ENCODE results near the gene UMPS. TPM values are rescaled to one million over a fixed set of nuclear protein-coding genes. Genes with fewer than 3 reads are reported as not detected.

Gene UMPS
- total RNA-seq, 1 donor: 28.6 TPM

- no peak overlapping the region for H3K4me3 ChIP-seq (ENCODE audit: low read depth, low read length)
Measured at GRCh38 chr3:124766113-124767095, 36.2 kb downstream of the UMPS start.

DNA sequence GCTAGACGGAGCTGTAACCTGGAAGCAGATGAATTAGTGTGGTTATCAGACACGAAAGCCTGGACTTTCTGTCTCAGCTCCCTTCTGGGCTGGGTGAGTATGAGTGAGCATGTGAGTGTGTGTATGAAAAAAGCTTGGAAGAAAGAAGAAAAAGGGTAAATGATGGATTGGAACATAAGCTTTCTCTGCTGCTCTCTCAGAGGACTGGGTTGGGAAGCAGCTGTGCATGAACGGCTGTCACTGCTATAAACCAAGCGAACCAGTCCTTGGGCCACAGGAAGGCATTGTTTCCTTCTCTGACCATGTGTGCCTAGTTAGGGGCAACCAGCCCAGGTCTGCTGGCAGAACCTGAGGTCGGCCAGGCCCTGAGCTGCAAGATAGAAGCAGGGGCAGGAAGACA lies 37.0 kb downstream of the UMPS start:
- DNase-seq (ENCODE audit: low read depth): no peak
- no peak for TF ChIP-seq CTCF (IDR thresholded peaks at IDR 0.05; ENCODE audit: insufficient read depth, low read length)
- no peak overlapping the region for H3K4me3 ChIP-seq (ENCODE audit: low read depth, low read length)

More at GRCh38 chr3:124766113-124767095, 36.2 kb downstream of the UMPS start:
- TF ChIP-seq CTCF (IDR thresholded peaks at IDR 0.05; ENCODE audit: insufficient read depth, low read length): no peak
- no peak for DNase-seq (ENCODE audit: low read depth)

- no peak for TF ChIP-seq CTCF (IDR thresholded peaks at IDR 0.05; ENCODE audit: insufficient read depth, low read length)
- no peak for DNase-seq (ENCODE audit: low read depth)
- no peak overlapping the region for H3K4me3 ChIP-seq (ENCODE audit: low read depth, low read length)
Measured at GRCh38 chr3:124767691-124768090, 37.4 kb downstream of the UMPS start.

GRCh38 chr3:124768812-124769211 lies 38.6 kb downstream of the UMPS start:
- TF ChIP-seq CTCF (IDR thresholded peaks at IDR 0.05; ENCODE audit: insufficient read depth, low read length): no peak
- no peak for DNase-seq (ENCODE audit: low read depth)

GRCh38 chr3:124769462-124769861 lies 39.2 kb downstream of the UMPS start:
- no peak overlapping the region for H3K4me3 ChIP-seq (ENCODE audit: low read depth, low read length)
- no peak for TF ChIP-seq CTCF (IDR thresholded peaks at IDR 0.05; ENCODE audit: insufficient read depth, low read length)
- DNase-seq (ENCODE audit: low read depth): no peak

More at GRCh38 chr3:124768812-124769211, 38.6 kb downstream of the UMPS start:
- H3K4me3 ChIP-seq (ENCODE audit: low read depth, low read length): no peak overlapping the region

DNA sequence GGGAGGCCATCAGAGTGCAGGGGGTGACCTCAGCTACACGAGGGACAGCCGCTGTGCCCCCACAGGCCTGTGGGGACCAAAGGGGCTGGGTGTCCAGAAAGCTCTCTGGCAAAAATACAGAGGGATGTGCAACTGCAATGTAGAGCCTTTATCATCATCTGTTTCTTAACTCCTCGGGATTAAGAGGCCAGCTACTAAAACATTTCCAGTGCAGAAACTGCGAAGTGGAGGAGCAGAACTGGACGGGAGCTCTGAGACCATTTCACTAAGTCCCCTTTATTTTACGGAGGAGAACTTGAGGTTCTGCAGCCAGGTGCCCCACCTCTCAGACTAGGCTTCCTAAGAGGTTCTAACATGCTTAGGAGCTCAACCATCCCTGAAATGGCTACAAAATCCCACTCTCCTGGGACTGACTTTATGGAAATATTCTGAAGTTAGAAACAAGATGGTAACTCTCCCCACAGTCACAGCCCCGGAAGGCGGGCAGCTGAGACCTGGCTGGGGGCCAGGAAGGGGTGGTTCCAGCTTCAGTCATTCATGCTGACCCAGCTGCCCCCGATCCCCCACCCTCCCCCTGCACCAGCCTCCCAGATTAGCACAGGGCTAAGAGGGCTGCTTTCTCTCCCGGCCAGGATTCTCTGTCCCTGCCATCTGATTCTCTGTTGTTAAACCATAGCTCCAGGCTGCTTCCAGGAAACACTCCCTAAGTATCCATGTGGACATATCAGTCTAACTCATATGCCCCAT lies 40.3 kb downstream of the UMPS start:
- no peak for TF ChIP-seq CTCF (IDR thresholded peaks at IDR 0.05; ENCODE audit: insufficient read depth, low read length)
- no peak overlapping the region for H3K4me3 ChIP-seq (ENCODE audit: low read depth, low read length)
- DNase-seq (ENCODE audit: low read depth): no peak

All from fibroblast of the aortic adventitia (primary cell).